Chondrocyte (in vitro differentiated cells): ENCODE data around the gene HTR1E. TPM values are rescaled to one million over a fixed set of nuclear protein-coding genes. Genes with fewer than 3 reads are reported as not detected.

ENCODE experiments used
- DNase-seq: peaks from one replicate; pipeline ENCODE4 v3.0.0; 2021; ENCODE audit warnings: mixed read lengths, low spot score
- H3K27ac Mint-ChIP-seq: one replicate; pipeline ENCODE4 v1.8.0; 2021; ENCODE audit warnings: mild to moderate bottlenecking, moderate library complexity, mixed read lengths; ENCODE audit not compliant: unreplicated experiment
- H3K27me3 Mint-ChIP-seq: 2 replicates; pipeline ENCODE4 v1.8.0; 2021; ENCODE audit warnings: low read depth, mixed read lengths
- H3K36me3 Mint-ChIP-seq: 2 replicates; pipeline ENCODE4 v1.8.0; 2021; ENCODE audit warnings: low read depth, mixed read lengths
- H3K4me1 Mint-ChIP-seq: 2 replicates; pipeline ENCODE4 v1.8.0; 2021; ENCODE audit warnings: low read depth, mild to moderate bottlenecking, mixed read lengths
- H3K4me3 Mint-ChIP-seq: one replicate; pipeline ENCODE4 v1.8.0; 2021; ENCODE audit warnings: mild to moderate bottlenecking, moderate library complexity, mixed read lengths; ENCODE audit not compliant: unreplicated experiment
- H3K9me3 Mint-ChIP-seq: 2 replicates; pipeline ENCODE4 v1.8.0; 2021; ENCODE audit warnings: low read depth, mixed read lengths
- total RNA-seq: library from RNA; stranded (reverse); gene quantifications from 3 replicates; pipeline ENCODE4 v1.2.1, GENCODE V29; 2021
- TF ChIP-seq, protein P1 (sequence below): fragments of 200-600 bp; sonication (generic); IDR thresholded peaks from 2 replicates; pipeline ENCODE4 v1.5.0; 2021; ENCODE audit warnings: antibody characterized with exemption, mild to moderate bottlenecking, moderate library complexity

Gene HTR1E
- total RNA-seq, 1 donor from 2014 or later = not detected

DNA sequence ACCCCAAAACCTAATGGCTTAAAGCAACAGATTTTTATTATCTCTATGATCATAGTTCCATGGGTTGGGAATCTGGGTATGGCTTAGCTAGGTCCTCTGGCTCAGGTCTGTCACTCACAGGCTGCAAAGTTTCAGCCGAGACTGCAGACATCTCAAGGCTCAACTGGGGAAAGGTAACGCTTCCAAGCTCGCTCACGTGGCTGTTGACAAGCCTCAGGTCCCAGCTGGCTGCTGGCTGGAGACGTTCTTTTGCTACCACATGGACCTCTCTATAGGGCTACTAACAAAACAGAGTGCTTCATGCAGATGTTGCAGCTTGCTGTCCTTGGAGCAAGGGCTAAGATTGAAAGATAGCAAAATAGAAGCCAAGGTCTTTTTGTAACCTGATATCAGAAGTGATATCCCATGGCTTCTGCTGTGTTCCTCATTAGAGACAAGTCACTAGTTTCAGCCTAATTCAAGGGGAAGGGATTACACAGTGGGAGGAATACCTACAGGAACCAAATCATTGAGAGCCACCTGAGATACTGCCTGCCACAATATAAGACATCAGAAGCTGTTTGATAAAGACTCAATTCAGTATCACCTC is 6.6 kb downstream of the HTR1E start:
- no peak for DNase-seq
- TF ChIP-seq, protein P1, sequence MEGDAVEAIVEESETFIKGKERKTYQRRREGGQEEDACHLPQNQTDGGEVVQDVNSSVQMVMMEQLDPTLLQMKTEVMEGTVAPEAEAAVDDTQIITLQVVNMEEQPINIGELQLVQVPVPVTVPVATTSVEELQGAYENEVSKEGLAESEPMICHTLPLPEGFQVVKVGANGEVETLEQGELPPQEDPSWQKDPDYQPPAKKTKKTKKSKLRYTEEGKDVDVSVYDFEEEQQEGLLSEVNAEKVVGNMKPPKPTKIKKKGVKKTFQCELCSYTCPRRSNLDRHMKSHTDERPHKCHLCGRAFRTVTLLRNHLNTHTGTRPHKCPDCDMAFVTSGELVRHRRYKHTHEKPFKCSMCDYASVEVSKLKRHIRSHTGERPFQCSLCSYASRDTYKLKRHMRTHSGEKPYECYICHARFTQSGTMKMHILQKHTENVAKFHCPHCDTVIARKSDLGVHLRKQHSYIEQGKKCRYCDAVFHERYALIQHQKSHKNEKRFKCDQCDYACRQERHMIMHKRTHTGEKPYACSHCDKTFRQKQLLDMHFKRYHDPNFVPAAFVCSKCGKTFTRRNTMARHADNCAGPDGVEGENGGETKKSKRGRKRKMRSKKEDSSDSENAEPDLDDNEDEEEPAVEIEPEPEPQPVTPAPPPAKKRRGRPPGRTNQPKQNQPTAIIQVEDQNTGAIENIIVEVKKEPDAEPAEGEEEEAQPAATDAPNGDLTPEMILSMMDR = no peak
- peaks cover 17% of the 10 kb centered on the region for H3K27me3 Mint-ChIP-seq
- no peaks in the 10 kb centered on the region for H3K36me3 Mint-ChIP-seq
- no peaks in the 10 kb centered on the region for H3K4me1 Mint-ChIP-seq
- no peak overlapping the region for H3K27ac Mint-ChIP-seq
- H3K9me3 Mint-ChIP-seq = no peaks in the 10 kb centered on the region
- no peak overlapping the region for H3K4me3 Mint-ChIP-seq

DNA sequence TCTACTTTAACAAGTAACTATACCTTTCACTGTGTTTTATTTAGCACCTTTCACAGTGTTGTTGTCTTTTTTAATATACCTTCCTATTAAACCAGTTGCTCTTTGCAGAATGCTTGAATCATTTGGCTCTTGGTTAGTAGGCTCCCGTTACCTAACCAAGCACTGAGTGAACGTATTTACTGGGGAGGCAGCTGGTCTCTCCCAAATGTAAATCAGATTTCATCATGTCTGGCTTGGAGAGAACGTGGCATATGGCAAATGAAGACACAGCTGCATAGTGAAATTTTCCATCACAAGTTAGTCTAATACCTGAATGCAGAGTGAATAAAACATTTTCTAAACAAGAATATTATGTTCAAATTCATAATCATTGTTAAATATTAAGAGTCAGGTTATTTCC is 12.4 kb downstream of the HTR1E start:
- Mint-ChIP-seq H3K4me3 (no peak overlapping the region), H3K36me3 (no peaks in the 10 kb centered on the region), H3K4me1 (no peaks in the 10 kb centered on the region), H3K9me3 (no peaks in the 10 kb centered on the region), H3K27ac (no peak overlapping the region), H3K27me3 (peaks cover 2% of the 10 kb centered on the region)
- TF ChIP-seq, protein P1 = no peak
- DNase-seq = no peak

GRCh38 chr6:86952991-86953390 is 15.7 kb downstream of the HTR1E start:
- Mint-ChIP-seq H3K4me3 (no peak overlapping the region), H3K4me1 (no peaks in the 10 kb centered on the region), H3K27me3 (peaks cover 5% of the 10 kb centered on the region), H3K36me3 (no peaks in the 10 kb centered on the region), H3K27ac (no peak overlapping the region), H3K9me3 (no peaks in the 10 kb centered on the region)
- TF ChIP-seq, protein P1 = no peak
- no peak for DNase-seq

GRCh38 chr6:86959656-86960055 is 22.3 kb downstream of the HTR1E start:
- Mint-ChIP-seq H3K9me3 (no peaks in the 10 kb centered on the region), H3K27me3 (peaks cover 7% of the 10 kb centered on the region)

GRCh38 chr6:86961455-86962200 is 24.3 kb downstream of the HTR1E start:
- Mint-ChIP-seq H3K4me1 (no peaks in the 10 kb centered on the region), H3K27ac (no peak overlapping the region)
- TF ChIP-seq, protein P1 = no peak

More at GRCh38 chr6:86959656-86960055, 22.3 kb downstream of the HTR1E start:
- TF ChIP-seq, protein P1 = no peak
- H3K4me3 Mint-ChIP-seq = no peak overlapping the region
- no peaks in the 10 kb centered on the region for H3K36me3 Mint-ChIP-seq
- no peaks in the 10 kb centered on the region for H3K4me1 Mint-ChIP-seq
- no peak overlapping the region for H3K27ac Mint-ChIP-seq
- no peak for DNase-seq

More at GRCh38 chr6:86961455-86962200, 24.3 kb downstream of the HTR1E start:
- Mint-ChIP-seq H3K27me3 (peaks cover 11% of the 10 kb centered on the region), H3K4me3 (no peak overlapping the region), H3K9me3 (no peaks in the 10 kb centered on the region), H3K36me3 (no peaks in the 10 kb centered on the region)
- no peak for DNase-seq
